ENCODE measurements around the gene PDCL2. TPM values are rescaled to one million over a fixed set of nuclear protein-coding genes. Genes with fewer than 3 reads are reported as not detected.

PDCL2 gene
- total and polyA plus RNA-seq, 2 of the 13 experiments (the other 11 are each of a cell fraction or from before 2014, with no cell fraction given), result not detected

DNA sequence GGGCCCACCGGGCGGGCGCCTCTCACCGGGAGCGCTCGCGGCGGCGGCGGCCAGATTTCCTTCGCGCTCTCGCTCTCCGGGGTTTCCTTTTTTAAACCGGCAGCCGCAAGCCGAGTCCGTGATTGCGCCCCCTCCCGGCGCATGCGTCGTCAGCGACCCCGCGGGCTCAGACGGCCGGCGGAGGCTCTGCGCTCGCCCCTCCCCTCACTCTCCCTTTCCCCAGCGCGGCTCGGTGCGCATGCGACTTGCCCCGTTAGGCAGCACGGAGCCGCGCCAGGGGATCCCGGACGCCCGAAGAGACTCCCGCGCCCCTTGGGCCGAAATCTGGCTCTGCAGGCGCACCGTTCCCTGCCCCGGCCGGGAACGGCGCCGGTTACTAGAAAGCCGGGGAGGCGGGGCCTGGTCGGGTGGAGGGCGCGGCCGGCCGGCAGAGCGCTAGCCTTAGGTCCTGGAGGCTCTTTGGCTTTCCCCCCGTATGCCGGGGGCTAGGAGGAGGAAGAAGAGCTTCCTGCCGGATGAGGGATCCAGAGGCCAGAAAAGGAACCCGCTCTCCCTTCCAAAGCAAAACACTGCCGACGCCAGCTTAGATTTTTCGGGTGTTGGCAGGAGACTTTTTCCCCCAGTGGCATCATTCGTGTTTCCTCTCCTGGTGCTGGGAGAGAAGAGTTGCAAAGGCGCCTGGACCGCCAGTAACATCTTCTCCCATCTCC, 45.1 kb downstream of the PDCL2 start, which contains the start of gene CLOCK (continued):
- TF ChIP-seq GATA4 (IDR thresholded peaks at IDR 0.05; ENCODE audit: borderline replicate concordance, low read depth) (0 out of 2 replicates have a peak, but pooled peaks have one; percentile 18), ZNF703 (CRISPR knock-in tag; IDR thresholded peaks at IDR 0.05; ENCODE audit: borderline replicate concordance) (no peak), ZNF160 (CRISPR knock-in tag; IDR thresholded peaks at IDR 0.05) (no peak), PHF8 (CRISPR knock-in tag; IDR thresholded peaks at IDR 0.05) (peak; percentile 83), HDAC2 (CRISPR knock-in tag; IDR thresholded peaks at IDR 0.05) (peak; percentile 49; the same call in 1 of the 2 replicates), KDM2A (CRISPR knock-in tag; IDR thresholded peaks at IDR 0.05; ENCODE audit: borderline replicate concordance, low read depth) (0 out of 2 replicates have a peak, but pooled peaks have one; percentile 55), ZNF713 (CRISPR knock-in tag; IDR thresholded peaks at IDR 0.05) (peak; percentile 75; the same call in 1 of the 2 replicates), SOX6 (IDR thresholded peaks at IDR 0.05) (no peak), SOX6 (CRISPR knock-in tag; IDR thresholded peaks at IDR 0.05) (peak; percentile 50), SPEN (CRISPR knock-in tag; IDR thresholded peaks at IDR 0.05; ENCODE audit: low read depth) (peak; percentile 55), NFATC3 (CRISPR knock-in tag; IDR thresholded peaks at IDR 0.05) (no peak), IRF2 (CRISPR knock-in tag; IDR thresholded peaks at IDR 0.05) (peak; percentile 15; the same call in 1 of the 2 replicates), YY1 (IDR thresholded peaks at IDR 0.05; ENCODE audit: insufficient read depth, insufficient replicate concordance, low read depth, low read length) (peak; percentile 25), ZNF441 (CRISPR knock-in tag; IDR thresholded peaks at IDR 0.05; ENCODE audit: borderline replicate concordance) (no peak)
- TF ChIP-seq, protein P1, sequence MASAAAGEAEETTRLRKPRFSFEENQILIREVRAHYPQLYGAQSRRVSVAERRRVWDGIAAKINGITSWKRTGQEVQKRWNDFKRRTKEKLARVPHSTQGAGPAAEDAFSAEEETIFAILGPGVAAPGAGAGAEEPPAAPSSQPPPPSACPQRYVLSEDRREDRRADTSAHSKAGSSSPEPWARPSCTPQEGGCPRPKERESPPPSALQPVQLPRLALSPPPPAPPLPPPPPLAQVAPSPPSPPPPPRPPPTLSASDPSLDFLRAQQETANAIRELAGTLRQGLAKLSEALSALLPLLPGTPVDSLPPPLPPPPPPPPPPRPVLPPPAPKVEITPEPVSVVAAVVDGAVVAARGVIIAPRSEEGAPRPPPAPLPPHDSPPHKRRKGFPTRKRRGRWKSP (CRISPR knock-in tag; IDR thresholded peaks at IDR 0.05), result peak; percentile 71
- TF ChIP-seq, protein P2, sequence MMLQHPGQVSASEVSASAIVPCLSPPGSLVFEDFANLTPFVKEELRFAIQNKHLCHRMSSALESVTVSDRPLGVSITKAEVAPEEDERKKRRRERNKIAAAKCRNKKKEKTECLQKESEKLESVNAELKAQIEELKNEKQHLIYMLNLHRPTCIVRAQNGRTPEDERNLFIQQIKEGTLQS (CRISPR knock-in tag; IDR thresholded peaks at IDR 0.05), result no peak
- TF ChIP-seq, protein P3, sequence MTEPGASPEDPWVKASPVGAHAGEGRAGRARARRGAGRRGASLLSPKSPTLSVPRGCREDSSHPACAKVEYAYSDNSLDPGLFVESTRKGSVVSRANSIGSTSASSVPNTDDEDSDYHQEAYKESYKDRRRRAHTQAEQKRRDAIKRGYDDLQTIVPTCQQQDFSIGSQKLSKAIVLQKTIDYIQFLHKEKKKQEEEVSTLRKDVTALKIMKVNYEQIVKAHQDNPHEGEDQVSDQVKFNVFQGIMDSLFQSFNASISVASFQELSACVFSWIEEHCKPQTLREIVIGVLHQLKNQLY (CRISPR knock-in tag; IDR thresholded peaks at IDR 0.05), result 0 out of 2 replicates have a peak, but pooled peaks have one; percentile 32
- TF ChIP-seq, protein P4, sequence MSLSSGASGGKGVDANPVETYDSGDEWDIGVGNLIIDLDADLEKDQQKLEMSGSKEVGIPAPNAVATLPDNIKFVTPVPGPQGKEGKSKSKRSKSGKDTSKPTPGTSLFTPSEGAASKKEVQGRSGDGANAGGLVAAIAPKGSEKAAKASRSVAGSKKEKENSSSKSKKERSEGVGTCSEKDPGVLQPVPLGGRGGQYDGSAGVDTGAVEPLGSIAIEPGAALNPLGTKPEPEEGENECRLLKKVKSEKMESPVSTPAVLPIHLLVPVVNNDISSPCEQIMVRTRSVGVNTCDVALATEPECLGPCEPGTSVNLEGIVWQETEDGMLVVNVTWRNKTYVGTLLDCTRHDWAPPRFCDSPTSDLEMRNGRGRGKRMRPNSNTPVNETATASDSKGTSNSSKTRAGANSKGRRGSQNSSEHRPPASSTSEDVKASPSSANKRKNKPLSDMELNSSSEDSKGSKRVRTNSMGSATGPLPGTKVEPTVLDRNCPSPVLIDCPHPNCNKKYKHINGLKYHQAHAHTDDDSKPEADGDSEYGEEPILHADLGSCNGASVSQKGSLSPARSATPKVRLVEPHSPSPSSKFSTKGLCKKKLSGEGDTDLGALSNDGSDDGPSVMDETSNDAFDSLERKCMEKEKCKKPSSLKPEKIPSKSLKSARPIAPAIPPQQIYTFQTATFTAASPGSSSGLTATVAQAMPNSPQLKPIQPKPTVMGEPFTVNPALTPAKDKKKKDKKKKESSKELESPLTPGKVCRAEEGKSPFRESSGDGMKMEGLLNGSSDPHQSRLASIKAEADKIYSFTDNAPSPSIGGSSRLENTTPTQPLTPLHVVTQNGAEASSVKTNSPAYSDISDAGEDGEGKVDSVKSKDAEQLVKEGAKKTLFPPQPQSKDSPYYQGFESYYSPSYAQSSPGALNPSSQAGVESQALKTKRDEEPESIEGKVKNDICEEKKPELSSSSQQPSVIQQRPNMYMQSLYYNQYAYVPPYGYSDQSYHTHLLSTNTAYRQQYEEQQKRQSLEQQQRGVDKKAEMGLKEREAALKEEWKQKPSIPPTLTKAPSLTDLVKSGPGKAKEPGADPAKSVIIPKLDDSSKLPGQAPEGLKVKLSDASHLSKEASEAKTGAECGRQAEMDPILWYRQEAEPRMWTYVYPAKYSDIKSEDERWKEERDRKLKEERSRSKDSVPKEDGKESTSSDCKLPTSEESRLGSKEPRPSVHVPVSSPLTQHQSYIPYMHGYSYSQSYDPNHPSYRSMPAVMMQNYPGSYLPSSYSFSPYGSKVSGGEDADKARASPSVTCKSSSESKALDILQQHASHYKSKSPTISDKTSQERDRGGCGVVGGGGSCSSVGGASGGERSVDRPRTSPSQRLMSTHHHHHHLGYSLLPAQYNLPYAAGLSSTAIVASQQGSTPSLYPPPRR (CRISPR knock-in tag; IDR thresholded peaks at IDR 0.05; ENCODE audit: borderline replicate concordance), result peak; percentile 28; the same call in 1 of the 2 replicates
- TF ChIP-seq, protein P5, sequence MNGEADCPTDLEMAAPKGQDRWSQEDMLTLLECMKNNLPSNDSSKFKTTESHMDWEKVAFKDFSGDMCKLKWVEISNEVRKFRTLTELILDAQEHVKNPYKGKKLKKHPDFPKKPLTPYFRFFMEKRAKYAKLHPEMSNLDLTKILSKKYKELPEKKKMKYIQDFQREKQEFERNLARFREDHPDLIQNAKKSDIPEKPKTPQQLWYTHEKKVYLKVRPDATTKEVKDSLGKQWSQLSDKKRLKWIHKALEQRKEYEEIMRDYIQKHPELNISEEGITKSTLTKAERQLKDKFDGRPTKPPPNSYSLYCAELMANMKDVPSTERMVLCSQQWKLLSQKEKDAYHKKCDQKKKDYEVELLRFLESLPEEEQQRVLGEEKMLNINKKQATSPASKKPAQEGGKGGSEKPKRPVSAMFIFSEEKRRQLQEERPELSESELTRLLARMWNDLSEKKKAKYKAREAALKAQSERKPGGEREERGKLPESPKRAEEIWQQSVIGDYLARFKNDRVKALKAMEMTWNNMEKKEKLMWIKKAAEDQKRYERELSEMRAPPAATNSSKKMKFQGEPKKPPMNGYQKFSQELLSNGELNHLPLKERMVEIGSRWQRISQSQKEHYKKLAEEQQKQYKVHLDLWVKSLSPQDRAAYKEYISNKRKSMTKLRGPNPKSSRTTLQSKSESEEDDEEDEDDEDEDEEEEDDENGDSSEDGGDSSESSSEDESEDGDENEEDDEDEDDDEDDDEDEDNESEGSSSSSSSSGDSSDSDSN (CRISPR knock-in tag; IDR thresholded peaks at IDR 0.05), result peak; percentile 99
- TF ChIP-seq, protein P6, sequence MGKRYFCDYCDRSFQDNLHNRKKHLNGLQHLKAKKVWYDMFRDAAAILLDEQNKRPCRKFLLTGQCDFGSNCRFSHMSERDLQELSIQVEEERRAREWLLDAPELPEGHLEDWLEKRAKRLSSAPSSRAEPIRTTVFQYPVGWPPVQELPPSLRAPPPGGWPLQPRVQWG (CRISPR knock-in tag; IDR thresholded peaks at IDR 0.05; ENCODE audit: borderline replicate concordance, low read depth), result no peak
